Brain microvascular endothelial cell (primary cell): Measurements from ENCODE around the gene FGD6.

Source experiments
- DNase-seq: peaks from one replicate; pipeline ENCODE4 v3.0.0-alpha.2; 2020
- H3K27ac ChIP-seq: fragments of 250-450 bp; sonication (Bioruptor Pico); 2 replicates; pipeline ENCODE4 v1.5.1; 2020; ENCODE audit warnings: mild to moderate bottlenecking, moderate library complexity
- H3K27me3 ChIP-seq: fragments of 250-450 bp; sonication (Bioruptor Pico); replicated peaks from 2 replicates; pipeline ENCODE4 v1.5.1; 2020; ENCODE audit warnings: mild to moderate bottlenecking
- H3K36me3 ChIP-seq: fragments of 250-450 bp; sonication (Bioruptor Pico); replicated peaks from 2 replicates; pipeline ENCODE4 v1.5.1; 2020; ENCODE audit warnings: mild to moderate bottlenecking
- H3K4me3 ChIP-seq: 2 replicates; pipeline ENCODE4 v1.5.1; 2011; ENCODE audit warnings: low read depth, mild to moderate bottlenecking, control low read depth, low read length, moderate library complexity
- in situ Hi-C: cut with HindIII; loops from 2 replicates; pipeline ENCODE4 v1.10.0; 2017; ENCODE audit warnings: low sequenced_read_pairs, low pct_ligation_motif_present
- TF ChIP-seq, protein P1 (sequence below): IDR thresholded peaks from 2 replicates; pipeline ENCODE4 v1.5.1; 2011; ENCODE audit warnings: low read depth, mild to moderate bottlenecking, moderate library complexity, low read length, control low read depth, inconsistent platforms; ENCODE audit errors: missing control alignments

The FGD6 gene

DNA sequence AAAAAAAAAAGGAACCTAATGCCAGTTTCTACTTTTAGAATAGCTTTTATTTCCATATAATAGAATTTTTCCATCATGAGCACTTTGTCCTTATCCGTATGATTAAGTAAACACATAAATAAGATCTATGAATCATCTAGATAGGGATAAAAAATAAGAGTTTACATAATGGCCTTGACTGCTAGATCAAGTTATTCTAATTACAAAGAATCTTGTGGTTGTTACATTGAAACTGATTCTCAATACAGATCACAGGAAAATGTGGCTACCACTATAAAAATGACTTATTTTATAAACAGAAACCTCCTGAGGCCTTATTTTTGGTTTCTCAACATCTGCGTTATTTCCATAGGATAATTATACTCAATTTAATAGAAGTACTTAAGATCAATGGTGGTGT, 179.4 kb downstream of the FGD6 start:
- no peak overlapping the region for H3K27ac ChIP-seq
- no peak overlapping the region for H3K4me3 ChIP-seq
- H3K36me3 ChIP-seq: peaks cover 7% of the 10 kb centered on the region
- TF ChIP-seq, protein P1, sequence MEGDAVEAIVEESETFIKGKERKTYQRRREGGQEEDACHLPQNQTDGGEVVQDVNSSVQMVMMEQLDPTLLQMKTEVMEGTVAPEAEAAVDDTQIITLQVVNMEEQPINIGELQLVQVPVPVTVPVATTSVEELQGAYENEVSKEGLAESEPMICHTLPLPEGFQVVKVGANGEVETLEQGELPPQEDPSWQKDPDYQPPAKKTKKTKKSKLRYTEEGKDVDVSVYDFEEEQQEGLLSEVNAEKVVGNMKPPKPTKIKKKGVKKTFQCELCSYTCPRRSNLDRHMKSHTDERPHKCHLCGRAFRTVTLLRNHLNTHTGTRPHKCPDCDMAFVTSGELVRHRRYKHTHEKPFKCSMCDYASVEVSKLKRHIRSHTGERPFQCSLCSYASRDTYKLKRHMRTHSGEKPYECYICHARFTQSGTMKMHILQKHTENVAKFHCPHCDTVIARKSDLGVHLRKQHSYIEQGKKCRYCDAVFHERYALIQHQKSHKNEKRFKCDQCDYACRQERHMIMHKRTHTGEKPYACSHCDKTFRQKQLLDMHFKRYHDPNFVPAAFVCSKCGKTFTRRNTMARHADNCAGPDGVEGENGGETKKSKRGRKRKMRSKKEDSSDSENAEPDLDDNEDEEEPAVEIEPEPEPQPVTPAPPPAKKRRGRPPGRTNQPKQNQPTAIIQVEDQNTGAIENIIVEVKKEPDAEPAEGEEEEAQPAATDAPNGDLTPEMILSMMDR: no peak
- H3K27me3 ChIP-seq: no peaks in the 10 kb centered on the region
- no peak for DNase-seq
- in situ Hi-C loops: no loop called here

DNA sequence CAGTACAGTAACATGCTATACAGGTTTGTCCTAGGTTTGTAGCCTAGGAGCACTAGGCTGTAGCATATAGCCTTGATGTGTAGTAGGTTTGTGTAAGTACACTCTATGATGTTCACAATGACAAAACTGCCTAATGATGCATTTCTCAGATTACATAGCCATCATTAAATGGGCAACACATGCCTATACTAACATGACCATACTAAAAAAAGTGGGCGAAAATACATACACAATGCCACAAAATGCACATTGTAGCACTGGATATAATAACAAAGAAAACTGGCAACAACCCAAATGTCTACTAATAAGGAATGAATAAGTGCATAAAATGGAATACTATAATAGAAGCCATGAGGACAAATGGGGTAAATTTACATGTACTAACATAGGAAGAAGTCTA, 182.5 kb downstream of the FGD6 start:
- no peak for DNase-seq
- H3K36me3 ChIP-seq: peaks cover under 1% of the 10 kb centered on the region
- no peak overlapping the region for H3K27ac ChIP-seq
- no peak overlapping the region for H3K4me3 ChIP-seq
- no peaks in the 10 kb centered on the region for H3K27me3 ChIP-seq
- TF ChIP-seq, protein P1: no peak
- in situ Hi-C loops: no loop called here
